GM21786 (cell line): Measurements from ENCODE around the gene ATP1B2.
"Not testable (repeated sequence)": the region's sequence is repeated elsewhere in the genome, so short reads cannot be mapped to it uniquely, and the experiment has no call there.

Source experiments
- ATAC-seq: cut with Tn5 transposase; IDR thresholded peaks from one replicate; pipeline ENCODE4 v1.9.1; 2021; ENCODE audit not compliant: unreplicated experiment

Gene ATP1B2

GRCh38 chr17:7633093-7633492 is 17.6 kb upstream of the ATP1B2 start:
- ATAC-seq = no peak

- ATAC-seq = no peak
These were observed 16.3 kb upstream of the ATP1B2 start for GRCh38 chr17:7634384-7634783.

GRCh38 chr17:7636163-7636562 is 14.6 kb upstream of the ATP1B2 start:
- ATAC-seq = no peak

- ATAC-seq = no peak
These were observed 9.9 kb upstream of the ATP1B2 start for GRCh38 chr17:7640783-7641182.

- ATAC-seq = not testable (repeated sequence)
These were observed 9.1 kb upstream of the ATP1B2 start for GRCh38 chr17:7641635-7642034.

DNA sequence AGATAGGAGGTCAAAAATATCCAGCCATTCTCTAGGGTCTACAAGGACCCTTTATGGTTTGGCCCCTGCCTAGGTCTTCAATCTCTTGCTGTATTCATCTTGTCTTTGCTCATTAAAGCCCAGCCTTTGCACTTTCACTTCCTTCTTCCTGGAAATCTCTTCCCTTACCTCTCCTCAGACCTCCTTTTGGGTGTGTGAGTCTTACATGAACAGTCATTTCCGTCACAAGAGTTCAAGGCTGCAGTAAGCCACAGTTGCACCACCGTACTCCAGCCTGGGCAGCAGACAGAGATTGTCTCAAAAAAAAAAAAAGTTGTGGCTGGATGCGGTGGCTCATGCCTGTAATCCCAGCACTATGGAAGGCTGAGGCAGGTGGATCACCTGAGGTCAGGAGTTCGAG is 6.0 kb upstream of the ATP1B2 start:
- ATAC-seq = no peak

- no peak for ATAC-seq
These were observed 4.3 kb upstream of the ATP1B2 start for GRCh38 chr17:7646457-7646856.

GRCh38 chr17:7647018-7647417 is 3.7 kb upstream of the ATP1B2 start:
- no peak for ATAC-seq

GRCh38 chr17:7651097-7651664 is 455 bp downstream of the ATP1B2 start:
- ATAC-seq = no peak

GRCh38 chr17:7651665-7652387 is 1.1 kb downstream of the ATP1B2 start:
- ATAC-seq = no peak

GRCh38 chr17:7652388-7653356 is 1.9 kb downstream of the ATP1B2 start:
- ATAC-seq = no peak

- no peak for ATAC-seq
These were observed 4.3 kb downstream of the ATP1B2 start for GRCh38 chr17:7654832-7655540.

GRCh38 chr17:7655541-7655840 is 4.8 kb downstream of the ATP1B2 start:
- ATAC-seq = no peak

DNA sequence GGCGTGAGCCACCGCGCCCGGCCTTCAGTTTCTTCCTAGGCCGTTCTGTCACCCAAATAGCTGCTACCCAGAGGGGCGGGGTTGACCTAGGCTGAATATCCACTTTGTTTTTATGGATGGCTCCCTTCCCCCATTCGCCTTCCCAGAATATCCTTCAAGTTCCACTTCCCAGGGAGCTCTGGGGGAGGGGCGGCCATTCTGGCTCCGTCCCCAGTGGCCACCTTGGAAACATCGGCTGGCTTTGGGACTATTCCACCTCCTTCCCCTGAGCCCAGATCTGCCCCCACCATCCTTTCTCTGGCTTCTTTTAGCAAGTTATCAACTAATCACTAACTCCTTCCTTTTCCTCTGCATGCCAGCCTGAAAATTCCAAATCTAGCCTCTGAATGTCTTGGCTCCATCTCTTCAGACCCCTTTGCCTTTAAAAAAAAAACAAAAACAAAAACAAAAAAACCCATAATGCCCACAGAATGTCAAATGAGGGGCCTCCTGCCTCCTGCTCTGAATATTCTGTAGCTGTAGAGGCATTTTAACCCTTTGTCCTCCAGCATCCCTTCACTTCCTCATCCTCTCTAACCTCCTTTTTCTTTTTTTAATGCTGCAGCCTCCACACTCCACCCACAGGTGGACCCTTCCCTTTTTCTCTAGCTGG is 6.4 kb downstream of the ATP1B2 start:
- no peak for ATAC-seq

DNA sequence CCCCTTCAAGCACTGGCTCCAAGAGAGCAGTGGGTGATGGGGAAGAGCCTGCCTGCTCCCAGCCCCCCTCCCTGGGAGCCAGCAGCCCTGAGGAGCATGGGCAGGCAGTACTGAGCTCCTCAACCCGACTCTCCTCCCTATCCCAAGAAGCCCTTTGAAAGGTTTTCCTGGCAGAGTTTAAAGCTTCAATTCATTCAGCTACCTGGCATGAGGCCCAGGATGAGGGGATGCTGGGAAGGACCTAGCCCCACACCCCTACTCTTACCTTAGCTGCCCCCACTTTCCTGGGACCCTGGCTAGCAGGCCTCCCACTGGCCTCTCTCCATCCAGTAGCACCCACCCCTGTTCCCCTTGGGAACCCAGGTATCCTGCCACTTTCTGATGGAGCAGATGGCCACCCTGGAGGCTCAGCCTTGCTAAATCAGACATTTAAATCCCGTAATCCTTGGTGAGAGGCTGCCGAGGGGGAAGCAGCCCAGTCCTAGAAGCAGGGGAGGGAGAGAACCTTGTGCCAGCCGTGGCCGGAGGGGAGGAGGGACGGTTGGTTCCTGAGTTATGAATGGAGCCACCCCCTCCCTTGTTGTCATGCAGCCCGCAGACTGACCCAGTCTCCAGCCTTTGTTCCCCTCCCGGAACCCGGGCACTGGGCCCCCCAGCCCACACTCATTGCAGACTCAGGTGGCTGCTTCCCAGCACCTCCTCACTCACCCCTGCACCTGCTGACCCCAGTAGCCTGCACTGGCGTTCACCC is 17.1 kb downstream of the ATP1B2 start:
- no peak for ATAC-seq

DNA sequence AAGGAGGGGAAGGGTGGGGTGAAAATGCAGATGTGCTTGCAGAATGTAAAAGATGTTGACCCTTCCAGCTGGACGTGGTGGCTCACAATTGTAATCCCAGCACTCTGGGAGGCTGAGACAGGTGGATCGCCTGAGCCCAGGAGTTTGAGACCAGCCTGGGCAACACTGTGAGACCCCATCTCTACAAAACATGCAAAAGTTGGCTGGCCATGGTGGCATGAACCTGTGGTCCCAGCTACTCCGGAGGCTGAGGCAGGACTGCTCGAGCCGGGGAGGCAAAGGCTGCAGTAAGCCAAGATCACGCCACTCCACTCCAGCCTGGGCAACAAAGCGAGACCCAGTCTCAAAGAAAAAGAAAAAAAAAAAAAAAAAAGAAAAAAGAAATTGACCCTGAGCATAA is 17.8 kb downstream of the ATP1B2 start:
- ATAC-seq = no peak

- ATAC-seq = no peak
These were observed 22.5 kb downstream of the ATP1B2 start for GRCh38 chr17:7673239-7673638.

GRCh38 chr17:7674934-7675333 is 24.2 kb downstream of the ATP1B2 start:
- ATAC-seq = no peak

- no peak for ATAC-seq
These were observed 25.8 kb downstream of the ATP1B2 start for GRCh38 chr17:7676533-7676932.

DNA sequence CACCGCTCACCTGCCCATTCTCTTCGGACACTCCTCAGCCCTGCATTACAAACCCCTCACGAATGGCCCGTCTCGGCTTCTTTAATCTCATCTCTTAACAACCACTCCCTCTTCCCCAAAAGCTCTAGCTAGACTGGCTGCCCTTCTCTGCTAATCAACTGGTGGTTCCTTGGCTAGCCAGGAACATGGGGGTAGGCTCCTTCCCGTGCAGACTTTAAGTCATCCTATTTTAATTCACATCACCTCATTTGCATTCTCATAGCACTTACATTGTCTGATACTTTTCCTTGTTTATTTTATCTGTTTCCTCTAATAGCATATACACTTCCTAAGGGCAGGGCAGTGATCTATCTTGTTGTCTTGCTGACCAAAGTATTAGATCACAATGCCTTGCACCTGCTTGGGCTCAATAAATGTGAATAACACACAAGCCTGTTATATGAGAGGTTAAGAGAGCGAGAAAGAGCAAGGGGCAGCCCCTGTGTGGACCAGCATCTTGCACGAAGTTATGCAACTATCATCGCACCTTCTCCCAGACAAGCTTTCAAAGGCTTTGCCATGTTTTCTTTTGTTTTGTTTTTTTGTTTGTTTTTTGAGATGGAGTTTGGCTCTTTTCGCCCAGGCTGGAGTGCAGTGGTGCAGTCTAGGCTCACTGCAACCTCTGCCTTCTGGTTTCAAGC is 26.8 kb downstream of the ATP1B2 start:
- ATAC-seq = no peak
